Neural cell (in vitro differentiated cells): Measurements from ENCODE around the gene TMEM273. TPM values are rescaled to one million over a fixed set of nuclear protein-coding genes. Genes with fewer than 3 reads are reported as not detected.

Experiments
- H2AFZ ChIP-seq: fragments of 200-600, 300-800 bp; sonication (generic), shearing (Covaris generic); 2 replicates; pipeline ENCODE4 v1.6.0; 2014; ENCODE audit warnings: low read depth, mild to moderate bottlenecking, antibody characterized with exemption, low read length, moderate library complexity
- H3F3A ChIP-seq: fragments of 200-600 bp; shearing (Covaris generic); 2 replicates; pipeline ENCODE4 v1.6.1; 2016; ENCODE audit warnings: mild to moderate bottlenecking, moderate library complexity, mixed read lengths, antibody characterized with exemption, low read length; ENCODE audit not compliant: insufficient read depth, poor library complexity, severe bottlenecking
- H3K27ac ChIP-seq: fragments of 200-600, 300-800 bp; sonication (generic), shearing (Covaris generic); 2 replicates; pipeline ENCODE4 v1.5.1; 2014; ENCODE audit warnings: mild to moderate bottlenecking, low read length, moderate library complexity
- H3K27me3 ChIP-seq: fragments of 300-800, 200-600 bp; sonication (generic), shearing (Covaris generic); 2 replicates; pipeline ENCODE4 v1.6.0; 2014; ENCODE audit warnings: mild to moderate bottlenecking, low read depth, low read length, moderate library complexity; ENCODE audit not compliant: insufficient read depth
- H3K36me3 ChIP-seq: fragments of 300-800, 200-600 bp; sonication (generic), shearing (Covaris generic); 2 replicates; pipeline ENCODE4 v1.5.1; 2014; ENCODE audit warnings: mild to moderate bottlenecking, antibody characterized with exemption, low read length, moderate library complexity; ENCODE audit not compliant: insufficient read depth
- H3K4me2 ChIP-seq: fragments of 300-800, 200-600 bp; sonication (generic), shearing (Covaris generic); 2 replicates; pipeline ENCODE4 v1.6.0; 2014; ENCODE audit warnings: mild to moderate bottlenecking, low read length
- H3K4me3 ChIP-seq: fragments of 300-800, 200-600 bp; sonication (generic), shearing (Covaris generic); 2 replicates; pipeline ENCODE4 v1.5.1; 2014; ENCODE audit warnings: mild to moderate bottlenecking, low read length, moderate library complexity
- H3K79me2 ChIP-seq: fragments of 200-600 bp; shearing (Covaris generic); replicated peaks from 2 replicates; pipeline ENCODE4 v1.6.0; 2014; ENCODE audit warnings: mild to moderate bottlenecking, low read length, moderate library complexity; ENCODE audit not compliant: insufficient read depth
- H3K9ac ChIP-seq: fragments of 300-800, 200-600 bp; sonication (generic), shearing (Covaris generic); 2 replicates; pipeline ENCODE4 v1.6.1; 2016; ENCODE audit warnings: mild to moderate bottlenecking, low read length, mixed read lengths
- H3K9me2 ChIP-seq: fragments of 200-600 bp; shearing (Covaris generic); 2 replicates; pipeline ENCODE4 v1.6.1; 2016; ENCODE audit warnings: mild to moderate bottlenecking, low read length, mixed read lengths; ENCODE audit not compliant: insufficient read depth
- H3K9me3 ChIP-seq: fragments of 200-600, 300-800 bp; sonication (generic), shearing (Covaris generic); 2 replicates; pipeline ENCODE4 v1.6.1; 2016; ENCODE audit warnings: mild to moderate bottlenecking, mixed run types, low read length, moderate library complexity, mixed read lengths
- H4K20me1 ChIP-seq: fragments of 200-600 bp; shearing (Covaris generic); 2 replicates; pipeline ENCODE4 v1.6.1; 2016; ENCODE audit warnings: mild to moderate bottlenecking, mixed run types; ENCODE audit not compliant: insufficient read depth
- EP300 ChIP-seq: fragments of 450-650 bp; conservative IDR thresholded peaks from 2 replicates; pipeline ENCODE4 v1.6.1; 2014; ENCODE audit warnings: antibody characterized with exemption, mild to moderate bottlenecking, moderate library complexity; ENCODE audit not compliant: poor library complexity, severe bottlenecking
- EZH2 ChIP-seq: fragments of 200-600, 300-800 bp; shearing (Covaris generic), sonication (generic); IDR thresholded peaks from 2 replicates; pipeline ENCODE4 v1.6.1; 2014; ENCODE audit warnings: antibody characterized with exemption, low read length, borderline replicate concordance, mild to moderate bottlenecking; ENCODE audit not compliant: insufficient read depth, poor library complexity, severe bottlenecking
- MXI1 ChIP-seq: fragments of 450-650 bp; conservative IDR thresholded peaks from 2 replicates; pipeline ENCODE4 v1.6.1; 2014; ENCODE audit warnings: antibody characterized with exemption, mild to moderate bottlenecking; ENCODE audit not compliant: poor library complexity, severe bottlenecking
- POLR2AphosphoS5 ChIP-seq: IDR thresholded peaks from 2 replicates; pipeline ENCODE4 v1.6.1; 2012
- RAD21 ChIP-seq: fragments of 450-650 bp; conservative IDR thresholded peaks from 2 replicates; pipeline ENCODE4 v1.6.1; 2014; ENCODE audit warnings: antibody characterized with exemption, mild to moderate bottlenecking, moderate library complexity
- REST ChIP-seq: IDR thresholded peaks from 2 replicates; pipeline ENCODE4 v1.6.1; 2012; ENCODE audit warnings: borderline replicate concordance
- SMC3 ChIP-seq: fragments of 450-650 bp; conservative IDR thresholded peaks from 2 replicates; pipeline ENCODE4 v1.6.1; 2014; ENCODE audit warnings: antibody characterized with exemption, mild to moderate bottlenecking, moderate library complexity; ENCODE audit not compliant: poor library complexity
- TAF1 ChIP-seq: IDR thresholded peaks from 2 replicates; pipeline ENCODE4 v1.6.1; 2012; ENCODE audit warnings: low read depth
- polyA plus RNA-seq: library from polyadenylated mRNA; depleted of rRNA; stranded (reverse); fragments of >200 nt; gene quantifications from 2 replicates; pipeline ENCODE4 v1.2.3, GENCODE V29; 2014
- TF ChIP-seq, protein P1 (sequence below): fragments of 450-650 bp; IDR thresholded peaks from 2 replicates; pipeline ENCODE4 v1.5.1; 2014; ENCODE audit warnings: antibody characterized with exemption, mild to moderate bottlenecking, moderate library complexity; ENCODE audit not compliant: poor library complexity, severe bottlenecking

The TMEM273 gene
- polyA plus RNA-seq, 1 donor from 2014 or later = not detected

DNA sequence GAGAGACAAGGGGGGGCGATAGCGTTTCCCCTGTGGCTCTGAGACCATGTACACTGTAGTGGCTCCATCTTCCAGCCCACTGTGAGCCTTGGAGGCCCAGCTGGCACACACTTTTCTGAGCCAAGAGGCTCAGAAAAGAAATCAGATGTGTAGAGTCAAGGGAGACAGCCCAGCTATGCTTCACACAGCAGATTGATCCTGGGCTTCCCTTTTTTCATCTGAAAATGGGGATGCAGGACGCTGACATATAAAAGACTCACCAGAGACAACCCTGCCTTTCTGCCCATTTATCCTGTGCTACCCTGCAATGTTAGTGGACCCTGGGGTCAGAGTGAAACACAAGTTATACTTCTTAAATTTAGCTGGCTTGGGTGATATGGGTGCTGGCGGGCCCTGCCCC, 14.3 kb downstream of the TMEM273 start:
- no peaks in the 10 kb centered on the region for H3K27me3 ChIP-seq
- H3K36me3 ChIP-seq = no peaks in the 10 kb centered on the region
- no peaks in the 10 kb centered on the region for H3K9me2 ChIP-seq
- no peak overlapping the region for H3K27ac ChIP-seq
- no peak overlapping the region for H3K9ac ChIP-seq
- no peaks in the 10 kb centered on the region for H3F3A ChIP-seq
- no peak overlapping the region for H3K4me3 ChIP-seq
- no peak overlapping the region for H3K4me2 ChIP-seq
- H3K9me3 ChIP-seq = no peaks in the 10 kb centered on the region
- no peaks in the 10 kb centered on the region for H4K20me1 ChIP-seq
- TF ChIP-seq POLR2AphosphoS5 (no peak), SMC3 (no peak), EP300 (no peak), EZH2 (no peak), TAF1 (no peak)
- no peak overlapping the region for H2AFZ ChIP-seq
- no peaks in the 10 kb centered on the region for H3K79me2 ChIP-seq

DNA sequence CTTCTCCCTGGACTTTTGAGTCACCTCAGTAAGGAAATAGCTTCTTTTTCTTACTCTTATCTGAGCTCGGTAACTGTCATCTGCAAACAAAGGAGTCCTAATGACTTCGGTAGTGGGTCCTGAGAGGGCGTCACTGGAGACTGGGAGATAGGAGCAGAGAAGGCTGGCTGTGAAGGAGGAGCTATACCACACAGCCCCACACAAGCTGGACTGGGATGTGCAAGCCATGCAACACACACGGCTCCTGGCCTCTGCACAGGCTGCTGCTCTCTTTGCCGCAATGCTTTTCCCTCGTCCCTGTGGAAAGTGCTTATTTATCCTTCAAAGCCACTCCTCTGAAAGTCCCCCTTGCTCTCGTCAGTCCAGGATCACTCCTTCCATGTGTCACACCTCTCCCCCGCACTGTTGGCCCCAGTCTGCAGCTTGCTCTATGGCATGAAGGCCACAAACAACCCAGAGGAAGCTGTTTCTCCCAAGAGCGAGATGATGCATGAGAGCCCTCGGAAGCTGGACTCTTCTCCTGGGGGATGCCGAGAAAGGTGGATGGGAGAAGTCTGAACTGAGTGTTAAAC, 14.9 kb downstream of the TMEM273 start:
- no peaks in the 10 kb centered on the region for H3F3A ChIP-seq
- H3K9ac ChIP-seq = no peak overlapping the region
- no peak overlapping the region for H3K4me2 ChIP-seq
- TF ChIP-seq EZH2 (no peak), RAD21 (no peak)
- H3K36me3 ChIP-seq = no peaks in the 10 kb centered on the region
- no peak overlapping the region for H2AFZ ChIP-seq
- H3K4me3 ChIP-seq = no peak overlapping the region
- no peak overlapping the region for H3K27ac ChIP-seq
- H3K27me3 ChIP-seq = no peaks in the 10 kb centered on the region
- no peaks in the 10 kb centered on the region for H4K20me1 ChIP-seq
- H3K79me2 ChIP-seq = no peaks in the 10 kb centered on the region
- no peaks in the 10 kb centered on the region for H3K9me2 ChIP-seq
- H3K9me3 ChIP-seq = no peaks in the 10 kb centered on the region

DNA sequence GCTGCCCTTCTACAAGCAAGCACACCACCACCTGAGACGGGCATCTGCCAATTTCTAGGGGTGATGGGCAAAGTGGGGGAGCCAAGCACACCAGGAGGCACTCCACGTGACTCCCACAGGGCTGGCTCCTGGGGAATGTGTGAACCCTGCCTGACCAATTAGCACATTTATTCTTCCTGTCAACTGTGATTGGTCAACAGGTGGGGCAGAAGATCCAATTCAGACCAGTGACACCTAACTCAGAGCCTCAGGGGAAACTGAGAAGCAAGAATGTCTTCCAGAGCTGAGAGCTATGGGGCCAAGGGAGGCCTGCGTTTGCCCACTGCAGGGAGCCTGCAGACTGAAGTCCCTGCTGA, 15.4 kb downstream of the TMEM273 start:
- H3K36me3 ChIP-seq = no peaks in the 10 kb centered on the region
- no peaks in the 10 kb centered on the region for H3K9me2 ChIP-seq
- H3K27me3 ChIP-seq = no peaks in the 10 kb centered on the region
- no peak overlapping the region for H3K4me2 ChIP-seq
- H3K4me3 ChIP-seq = no peak overlapping the region
- no peak for TF ChIP-seq SMC3
- H4K20me1 ChIP-seq = no peaks in the 10 kb centered on the region
- H3K9ac ChIP-seq = no peak overlapping the region
- H3K79me2 ChIP-seq = no peaks in the 10 kb centered on the region
- H3K9me3 ChIP-seq = no peaks in the 10 kb centered on the region
- no peak overlapping the region for H3K27ac ChIP-seq
- H2AFZ ChIP-seq = no peak overlapping the region
- H3F3A ChIP-seq = no peaks in the 10 kb centered on the region

DNA sequence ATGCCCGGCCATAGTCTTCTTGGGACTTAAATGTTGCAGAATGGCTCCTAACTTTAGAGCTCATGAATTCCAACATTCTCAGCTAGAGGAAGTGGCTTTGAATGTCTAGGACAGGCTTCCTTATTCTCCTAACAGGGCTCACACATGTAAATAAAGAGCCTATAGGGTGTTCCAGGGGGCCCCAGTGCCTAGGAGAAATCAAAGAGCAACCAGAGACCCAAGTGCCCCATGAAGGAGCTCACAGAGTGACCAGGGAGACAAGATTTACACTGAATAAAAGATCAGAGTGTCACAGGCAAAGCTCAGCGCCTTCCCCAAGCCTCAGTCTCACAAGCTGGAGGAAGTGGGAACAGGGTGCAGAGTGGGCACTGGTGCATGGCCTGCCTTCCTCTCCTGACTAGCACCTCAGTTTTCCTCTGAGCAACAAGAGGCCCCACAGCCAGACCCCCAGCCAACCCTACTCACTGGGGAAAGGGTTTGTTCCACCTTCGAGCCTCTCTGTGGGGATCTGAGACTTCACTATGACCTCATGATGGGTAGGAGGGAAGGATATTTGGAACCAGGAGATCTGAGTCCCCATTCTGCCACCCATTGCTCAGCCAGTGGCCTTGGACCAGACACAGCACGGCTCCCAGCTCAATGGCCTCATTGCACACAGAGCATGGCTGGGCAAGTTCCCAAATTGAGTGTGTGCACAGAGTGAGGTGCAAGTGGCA, 16.0 kb downstream of the TMEM273 start:
- Histone ChIP-seq H3K27ac (no peak overlapping the region), H3K9me2 (no peaks in the 10 kb centered on the region), H3K9me3 (no peaks in the 10 kb centered on the region), H3K27me3 (no peaks in the 10 kb centered on the region), H3K36me3 (no peaks in the 10 kb centered on the region), H4K20me1 (no peaks in the 10 kb centered on the region), H3K4me3 (no peak overlapping the region), H3K79me2 (no peaks in the 10 kb centered on the region), H3K9ac (no peak overlapping the region), H3K4me2 (no peak overlapping the region), H2AFZ (no peak overlapping the region), H3F3A (no peaks in the 10 kb centered on the region)
- TF ChIP-seq SMC3 = no peak
- no peak for TF ChIP-seq TAF1
- no peak for TF ChIP-seq REST
- TF ChIP-seq RAD21 = no peak
- no peak for TF ChIP-seq MXI1
- no peak for TF ChIP-seq EP300
- TF ChIP-seq, protein P1, sequence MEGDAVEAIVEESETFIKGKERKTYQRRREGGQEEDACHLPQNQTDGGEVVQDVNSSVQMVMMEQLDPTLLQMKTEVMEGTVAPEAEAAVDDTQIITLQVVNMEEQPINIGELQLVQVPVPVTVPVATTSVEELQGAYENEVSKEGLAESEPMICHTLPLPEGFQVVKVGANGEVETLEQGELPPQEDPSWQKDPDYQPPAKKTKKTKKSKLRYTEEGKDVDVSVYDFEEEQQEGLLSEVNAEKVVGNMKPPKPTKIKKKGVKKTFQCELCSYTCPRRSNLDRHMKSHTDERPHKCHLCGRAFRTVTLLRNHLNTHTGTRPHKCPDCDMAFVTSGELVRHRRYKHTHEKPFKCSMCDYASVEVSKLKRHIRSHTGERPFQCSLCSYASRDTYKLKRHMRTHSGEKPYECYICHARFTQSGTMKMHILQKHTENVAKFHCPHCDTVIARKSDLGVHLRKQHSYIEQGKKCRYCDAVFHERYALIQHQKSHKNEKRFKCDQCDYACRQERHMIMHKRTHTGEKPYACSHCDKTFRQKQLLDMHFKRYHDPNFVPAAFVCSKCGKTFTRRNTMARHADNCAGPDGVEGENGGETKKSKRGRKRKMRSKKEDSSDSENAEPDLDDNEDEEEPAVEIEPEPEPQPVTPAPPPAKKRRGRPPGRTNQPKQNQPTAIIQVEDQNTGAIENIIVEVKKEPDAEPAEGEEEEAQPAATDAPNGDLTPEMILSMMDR = no peak
- no peak for TF ChIP-seq POLR2AphosphoS5
- TF ChIP-seq EZH2 = no peak
